ENCODE measurements around the gene SVEP1. TPM values are rescaled to one million over a fixed set of nuclear protein-coding genes. Genes with fewer than 3 reads are reported as not detected.
"Not testable (repeated sequence)": the region's sequence is repeated elsewhere in the genome, so short reads cannot be mapped to it uniquely, and the experiment has no call there.

Gene SVEP1
- 5.3 TPM for total RNA-seq

GRCh38 chr9:110579034-110579861 is at the start of gene SVEP1:
SVEP1 (minus strand) TSS chr9:110579741; CDS start chr9:110579543, 198 bp downstream.
- DNase-seq = peak; percentile 59

GRCh38 chr9:110626101-110626829 is 46.7 kb upstream of the SVEP1 start:
- DNase-seq = no peak

- DNase-seq = no peak
These were observed 44.0 kb upstream of the SVEP1 start for GRCh38 chr9:110623462-110624025.

GRCh38 chr9:110622368-110622767 is 42.8 kb upstream of the SVEP1 start:
- no peak for DNase-seq

- DNase-seq = no peak
These were observed 41.2 kb upstream of the SVEP1 start for GRCh38 chr9:110620726-110621125.

GRCh38 chr9:110619831-110620230 is 40.3 kb upstream of the SVEP1 start:
- no peak for DNase-seq

GRCh38 chr9:110615498-110615897 is 36.0 kb upstream of the SVEP1 start:
- no peak for DNase-seq

- not testable (repeated sequence) for DNase-seq
These were observed 35.0 kb upstream of the SVEP1 start for GRCh38 chr9:110614576-110614975.

GRCh38 chr9:110606179-110606790 is 26.7 kb upstream of the SVEP1 start:
- no peak for DNase-seq

GRCh38 chr9:110605565-110605964 is 26.0 kb upstream of the SVEP1 start:
- DNase-seq = no peak

- DNase-seq = no peak
These were observed 24.6 kb upstream of the SVEP1 start for GRCh38 chr9:110604171-110604601.

- DNase-seq = no peak
These were observed 22.7 kb upstream of the SVEP1 start for GRCh38 chr9:110602281-110602680.

- DNase-seq = no peak
These were observed 21.6 kb upstream of the SVEP1 start for GRCh38 chr9:110601098-110601497.

- DNase-seq = no peak
These were observed 19.9 kb upstream of the SVEP1 start for GRCh38 chr9:110599468-110599867.

GRCh38 chr9:110592044-110592830 is 12.7 kb upstream of the SVEP1 start:
- no peak for DNase-seq

- no peak for DNase-seq
These were observed 12.0 kb upstream of the SVEP1 start for GRCh38 chr9:110591526-110591925.

- no peak for DNase-seq
These were observed 11.3 kb upstream of the SVEP1 start for GRCh38 chr9:110590816-110591215.

- DNase-seq = no peak
These were observed 8.8 kb upstream of the SVEP1 start for GRCh38 chr9:110588296-110588695.

GRCh38 chr9:110583237-110583636 is 3.7 kb upstream of the SVEP1 start:
- DNase-seq = no peak

GRCh38 chr9:110582156-110582555 is 2.6 kb upstream of the SVEP1 start:
- DNase-seq = no peak

- DNase-seq = no peak
These were observed 1.3 kb upstream of the SVEP1 start for GRCh38 chr9:110580850-110581249.

GRCh38 chr9:110579862-110580219 is 300 bp upstream of the SVEP1 start:
- no peak for DNase-seq
